HCT116 (cell line): ENCODE results near the gene SLC39A1. TPM values are rescaled to one million over a fixed set of nuclear protein-coding genes. Genes with fewer than 3 reads are reported as not detected.

ENCODE experiments used
- ATAC-seq: fragments of 200-7000 bp; cut with Tn5 transposase; 2 replicates; pipeline ENCODE4 v1.9.1; 2020; ENCODE audit warnings: mild to moderate bottlenecking, moderate library complexity
- BruUV-seq: library from RNA; stranded (reverse); fragments of 400-500 nt; replicated peaks from 2 replicates; lab custom pipeline; 2021; lab: Mats Ljungman, UMichigan
- CTCF ChIA-PET: fragments of 300-600 bp; sonication (Branson Sonifier 250); formaldehyde crosslinking; loops from one replicate; lab custom pipeline; 2021; ENCODE audit warnings: antibody characterized with exemption; lab: Charles Lee
- POLR2A ChIA-PET: fragments of 300-600, 350-600 bp; sonication (Branson Sonifier 250); formaldehyde crosslinking; loops from one replicate; lab custom pipeline; 2021; ENCODE audit warnings: antibody characterized with exemption; lab: Charles Lee
- RAD21 ChIA-PET, 2 experiments: fragments of 300-600 bp; sonication (Branson Sonifier 250); formaldehyde crosslinking; loops; one replicate each; lab custom pipeline; 2023; ENCODE audit warnings: low total read pairs in 2 of 2; ENCODE audit not compliant: uncharacterized antibody in 2 of 2, unreplicated experiment in 2 of 2, low non-redundant PET in 1 of 2; lab: Charles Lee
- DNase-seq: peaks from one replicate; pipeline ENCODE4 v3.0.0-alpha.2; 2010; ENCODE audit warnings: low read depth, low spot score
- H2AFZ ChIP-seq: fragments of 200-600 bp; shearing (Covaris generic), sonication (generic); 2 replicates; pipeline ENCODE4 v1.6.1; 2017; ENCODE audit warnings: low read depth, mixed run types, mixed read lengths, antibody characterized with exemption, low read length; ENCODE audit not compliant: poor library complexity, severe bottlenecking
- H3K27ac ChIP-seq: 2 replicates; pipeline ENCODE4 v1.5.1; 2012; ENCODE audit warnings: low read depth, low read length
- H3K27me3 ChIP-seq: fragments of 200-600 bp; sonication (generic); 2 replicates; pipeline ENCODE4 v1.6.1; 2016; ENCODE audit warnings: mixed run types, low read length, mixed read lengths; ENCODE audit not compliant: insufficient read depth
- H3K36me3 ChIP-seq, 2 experiments: fragments of 200-500 bp in 1 of 2; fragments of 200-600 bp in 1 of 2; sonication (Bioruptor generic) in 1 of 2; sonication (generic) in 1 of 2; 2 replicates each; pipeline versions ENCODE4 v1.5.1 to v1.6.1; 2014 to 2016; ENCODE audit warnings: low read length in 2 of 2, inconsistent platforms in 1 of 2, mixed read lengths in 1 of 2, mixed run types in 1 of 2; ENCODE audit not compliant: insufficient read depth in 2 of 2, control insufficient read depth in 1 of 2
- H3K4me1 ChIP-seq, 2 experiments: fragments of 200-600 bp in 1 of 2; sonication (generic) in 1 of 2; 2 replicates each; pipeline versions ENCODE4 v1.5.1 to v1.6.1; 2012 to 2017; ENCODE audit warnings: low read length in 2 of 2, inconsistent platforms in 1 of 2, mild to moderate bottlenecking in 1 of 2, mixed read lengths in 1 of 2, mixed run types in 1 of 2, moderate library complexity in 1 of 2; ENCODE audit not compliant: insufficient read depth in 2 of 2, control insufficient read depth in 1 of 2
- H3K4me2 ChIP-seq: fragments of 200-600 bp; sonication (generic); 2 replicates; pipeline ENCODE4 v1.6.1; 2017; ENCODE audit warnings: mixed run types, low read length, mixed read lengths
- H3K4me3 ChIP-seq, 2 experiments: fragments of 200-600 bp in 1 of 2; sonication (generic) in 1 of 2; replicated peaks in 1 of 2; 2 replicates each; pipeline ENCODE4 v1.5.1; 2011 to 2016; ENCODE audit warnings: low read length in 2 of 2, control low read depth in 1 of 2, low read depth in 1 of 2, mild to moderate bottlenecking in 1 of 2, mixed read lengths in 1 of 2, mixed run types in 1 of 2
- H3K79me2 ChIP-seq: fragments of 200-600 bp; sonication (generic); 2 replicates; pipeline ENCODE4 v1.6.1; 2017; ENCODE audit warnings: mild to moderate bottlenecking, mixed run types, low read length, moderate library complexity, mixed read lengths; ENCODE audit not compliant: insufficient read depth
- H3K9ac ChIP-seq: fragments of 200-600 bp; sonication (generic); 2 replicates; pipeline ENCODE4 v1.6.1; 2016; ENCODE audit warnings: low read length, mixed read lengths
- H3K9me2 ChIP-seq: fragments of 200-600 bp; sonication (generic), shearing (Covaris generic); 2 replicates; pipeline ENCODE4 v1.6.1; 2017; ENCODE audit warnings: mixed run types, mild to moderate bottlenecking, moderate library complexity; ENCODE audit not compliant: insufficient read depth
- H3K9me3 ChIP-seq, 2 experiments: fragments of 200-500 bp in 1 of 2; fragments of 200-600 bp in 1 of 2; sonication (Bioruptor generic) in 1 of 2; sonication (generic) in 1 of 2; 2 replicates each; pipeline ENCODE4 v1.6.1; 2014 to 2017; ENCODE audit warnings: low read length in 2 of 2, mixed read lengths in 2 of 2, inconsistent platforms in 1 of 2, low read depth in 1 of 2, mild to moderate bottlenecking in 1 of 2, mixed run types in 1 of 2, moderate library complexity in 1 of 2; ENCODE audit not compliant: control insufficient read depth in 1 of 2, insufficient read depth in 1 of 2
- H4K20me1 ChIP-seq: fragments of 200-600 bp; sonication (generic), shearing (Covaris generic); 2 replicates; pipeline ENCODE4 v1.6.1; 2017; ENCODE audit warnings: mixed run types, mild to moderate bottlenecking, moderate library complexity; ENCODE audit not compliant: insufficient read depth
- CBX3 ChIP-seq: IDR thresholded peaks from 2 replicates; pipeline ENCODE4 v1.6.1; 2012; ENCODE audit warnings: low read depth
- EGR1 ChIP-seq: IDR thresholded peaks from 2 replicates; pipeline ENCODE4 v1.6.1; 2012; ENCODE audit warnings: low read depth
- EZH2phosphoT487 ChIP-seq: fragments of 200-600 bp; IDR thresholded peaks from 2 replicates; pipeline ENCODE4 v1.6.1; 2018; ENCODE audit warnings: antibody characterized with exemption, borderline replicate concordance
- JUND ChIP-seq: IDR thresholded peaks from 2 replicates; pipeline ENCODE4 v1.6.1; 2012
- POLR2A ChIP-seq: IDR thresholded peaks from 2 replicates; pipeline ENCODE4 v1.7.0; 2011; ENCODE audit warnings: borderline replicate concordance; ENCODE audit not compliant: insufficient read depth, insufficient read length; ENCODE audit errors: extremely low read depth
- POLR2AphosphoS5 ChIP-seq: IDR thresholded peaks from 2 replicates; pipeline ENCODE4 v1.6.1; 2011; ENCODE audit warnings: mild to moderate bottlenecking, low read depth, low read length, moderate library complexity
- RAD21 ChIP-seq: IDR thresholded peaks from 2 replicates; pipeline ENCODE4 v1.6.1; 2012; ENCODE audit warnings: low read depth, mild to moderate bottlenecking
- SIN3A ChIP-seq: IDR thresholded peaks from 2 replicates; pipeline ENCODE4 v1.6.1; 2012; ENCODE audit warnings: low read depth
- SP1 ChIP-seq: IDR thresholded peaks from 2 replicates; pipeline ENCODE4 v1.6.1; 2012; ENCODE audit warnings: low read depth
- YY1 ChIP-seq: IDR thresholded peaks from 2 replicates; pipeline ENCODE4 v1.6.1; 2011; ENCODE audit warnings: low read length, low read depth, moderate library complexity, mild to moderate bottlenecking; ENCODE audit not compliant: insufficient replicate concordance; ENCODE audit errors: extremely low read depth
- ZFX ChIP-seq: fragments of 450-650 bp; IDR thresholded peaks from 2 replicates; pipeline ENCODE4 v1.6.1; 2017
- intact Hi-C: fragments of 100-400 bp; cut with micrococcal nuclease; formaldehyde crosslinking; loops from 2 replicates; pipeline ENCODE4 v1.10.0; 2022
- total RNA-seq: library from RNA; stranded (reverse); gene quantifications from one replicate; pipeline ENCODE4 v1.2.1, GENCODE V29; 2021; ENCODE audit not compliant: unreplicated experiment
- TF ChIP-seq, protein P1 (sequence below), 3 experiments: fragments of 200-600 bp in 1 of 3; sonication (generic) in 1 of 3; IDR thresholded peaks in 2 of 3; conservative IDR thresholded peaks in 1 of 3; 2 replicates each; pipeline ENCODE4 v1.5.1; 2012 to 2017; ENCODE audit warnings: low read depth in 2 of 3, low read length in 2 of 3, antibody characterized with exemption in 1 of 3, borderline replicate concordance in 1 of 3, control low read depth in 1 of 3, mild to moderate bottlenecking in 1 of 3, mixed read lengths in 1 of 3, mixed run types in 1 of 3, moderate library complexity in 1 of 3; ENCODE audit not compliant: insufficient read depth in 1 of 3
- TF ChIP-seq, protein P2 (sequence below): IDR thresholded peaks from 2 replicates; pipeline ENCODE4 v1.6.1; 2012

Gene SLC39A1
- total RNA-seq, 1 experiment from 2014 or later, result 51.5 TPM

DNA sequence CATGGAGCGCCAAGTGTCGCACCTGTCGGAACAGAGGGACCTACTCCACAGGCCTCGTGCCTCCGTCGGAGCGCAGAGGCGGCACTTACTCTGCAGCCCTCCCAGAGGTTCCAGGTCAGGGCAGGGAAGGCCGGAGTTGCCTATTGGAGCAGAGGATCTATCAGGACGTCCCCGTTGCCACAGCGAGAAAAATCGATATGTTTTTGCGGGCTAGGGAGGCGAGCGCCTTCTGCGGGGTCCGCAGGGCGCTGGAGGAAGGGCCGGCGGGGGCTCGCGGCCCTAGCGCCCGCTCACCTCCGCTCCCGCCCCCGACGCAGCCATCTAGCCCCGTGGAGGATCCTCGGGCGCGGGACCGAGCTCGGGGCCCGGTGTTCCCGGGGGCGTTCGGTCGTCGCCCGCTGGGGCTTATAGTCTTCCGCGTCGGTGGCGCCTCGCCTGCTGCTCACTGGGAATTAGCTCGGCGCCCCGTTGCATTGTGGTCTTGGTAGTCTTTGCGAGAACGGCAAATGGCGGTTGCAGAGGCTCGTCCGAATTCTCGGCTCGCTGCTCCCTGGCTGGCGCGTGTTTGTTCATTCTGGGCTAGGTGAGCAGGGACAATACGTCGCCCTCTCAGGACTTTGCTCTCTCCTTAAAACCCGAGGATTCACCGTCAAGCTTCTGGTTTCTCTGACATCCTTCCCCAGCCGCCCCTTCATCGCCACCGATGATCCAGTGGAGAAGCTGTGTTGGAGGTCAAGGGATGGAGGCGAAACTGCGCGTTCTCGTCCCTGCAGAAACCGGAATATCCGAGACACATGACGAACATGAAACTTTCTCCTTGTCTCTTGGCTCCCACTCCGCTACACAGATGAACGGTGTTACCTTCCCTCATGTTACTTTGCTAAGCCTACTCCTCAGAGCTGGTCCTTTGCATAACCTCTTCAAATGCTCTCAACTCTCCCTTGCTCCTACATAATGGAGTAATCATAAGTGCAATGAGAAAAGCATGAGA, 14.2 kb upstream of the SLC39A1 start, which contains the start of gene JTB:
TSS of gene JTB (minus strand) at position 425 of the 991 bp plus-strand sequence. CDS start at position 3, 422 bp downstream.
- ChIA-PET POLR2A (interaction anchor here (0.7 to 3.8 kb wide), 6 partner anchors 10 to 444 kb away, joined by 3 to 38 read pairs (median 11); partner anchors contain the start of genes CREB3L4, CRTC2, RAB13 and RPS27), CTCF (interaction anchor here (1.0 to 2.3 kb wide), 5 partner anchors 8 to 31 kb away, joined by 3 to 15 read pairs (median 5); partner anchors contain the start of genes CREB3L4, DENND4B, RAB13 and RPS27), RAD21 (interaction anchor here in 1 of 2 experiments (1.0 kb wide), 1 partner anchor 14 kb away, joined by 3 read pairs; the partner anchor contains the start of gene SLC39A1)
- H3K4me2 ChIP-seq, result peak within 1 kb of the TSS; percentile 99
- peak within 1 kb of the TSS; percentile 91 for H3K27ac ChIP-seq
- peak; percentile 48 for TF ChIP-seq POLR2A
- TF ChIP-seq, protein P1, sequence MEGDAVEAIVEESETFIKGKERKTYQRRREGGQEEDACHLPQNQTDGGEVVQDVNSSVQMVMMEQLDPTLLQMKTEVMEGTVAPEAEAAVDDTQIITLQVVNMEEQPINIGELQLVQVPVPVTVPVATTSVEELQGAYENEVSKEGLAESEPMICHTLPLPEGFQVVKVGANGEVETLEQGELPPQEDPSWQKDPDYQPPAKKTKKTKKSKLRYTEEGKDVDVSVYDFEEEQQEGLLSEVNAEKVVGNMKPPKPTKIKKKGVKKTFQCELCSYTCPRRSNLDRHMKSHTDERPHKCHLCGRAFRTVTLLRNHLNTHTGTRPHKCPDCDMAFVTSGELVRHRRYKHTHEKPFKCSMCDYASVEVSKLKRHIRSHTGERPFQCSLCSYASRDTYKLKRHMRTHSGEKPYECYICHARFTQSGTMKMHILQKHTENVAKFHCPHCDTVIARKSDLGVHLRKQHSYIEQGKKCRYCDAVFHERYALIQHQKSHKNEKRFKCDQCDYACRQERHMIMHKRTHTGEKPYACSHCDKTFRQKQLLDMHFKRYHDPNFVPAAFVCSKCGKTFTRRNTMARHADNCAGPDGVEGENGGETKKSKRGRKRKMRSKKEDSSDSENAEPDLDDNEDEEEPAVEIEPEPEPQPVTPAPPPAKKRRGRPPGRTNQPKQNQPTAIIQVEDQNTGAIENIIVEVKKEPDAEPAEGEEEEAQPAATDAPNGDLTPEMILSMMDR (IDR thresholded peaks at IDR 0.05 in 2 of 3, conservative IDR thresholded peaks at IDR 0.05 in 1 of 3; ENCODE audit: borderline replicate concordance in 1 of 3, insufficient read depth in 1 of 3, low read depth in 2 of 3, low read length in 2 of 3), result no peak
- peak; percentile 51 for TF ChIP-seq SIN3A
- peak; percentile 94 for TF ChIP-seq POLR2AphosphoS5
- TF ChIP-seq EGR1, result peak; percentile 78
- no peak for TF ChIP-seq RAD21
- peak; percentile 13; the same call in 1 of the 2 replicates for TF ChIP-seq SP1
- peak; percentile 93 for TF ChIP-seq YY1
- TF ChIP-seq JUND, result no peak
- peak; percentile 93 for TF ChIP-seq ZFX
- TF ChIP-seq CBX3, result peak; percentile 21; the same call in 1 of the 2 replicates
- TF ChIP-seq, protein P2, sequence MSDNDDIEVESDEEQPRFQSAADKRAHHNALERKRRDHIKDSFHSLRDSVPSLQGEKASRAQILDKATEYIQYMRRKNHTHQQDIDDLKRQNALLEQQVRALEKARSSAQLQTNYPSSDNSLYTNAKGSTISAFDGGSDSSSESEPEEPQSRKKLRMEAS, result 0 out of 2 replicates have a peak, but pooled peaks have one; percentile 66
- no peak for TF ChIP-seq EZH2phosphoT487
- H3K4me3 ChIP-seq, result peak within 1 kb of the TSS; percentile 81 to 100
- intact Hi-C loops, result no loop called here
- DNase-seq (no peak), ATAC-seq (peak; percentile 91)
- no peaks in the 10 kb centered on the region for H3K9me3 ChIP-seq
- peak within 1 kb of the TSS; percentile 99 for H2AFZ ChIP-seq
- peaks cover 11 to 29% of the 10 kb centered on the region in 2 experiments; a peak in 3 of 4 replicates for H3K36me3 ChIP-seq
- no peaks in the 10 kb centered on the region for H3K9me2 ChIP-seq
- H4K20me1 ChIP-seq, result no peaks in the 10 kb centered on the region
- H3K9ac ChIP-seq, result peak within 1 kb of the TSS; percentile 97
- H3K4me1 ChIP-seq, result peaks cover 0 to 14% of the 10 kb centered on the region in 2 experiments; a peak in 2 of 4 replicates
- BruUV-seq, result TSS peak; percentile 91
- no peaks in the 10 kb centered on the region for H3K27me3 ChIP-seq
- peaks cover 20% of the 10 kb centered on the region for H3K79me2 ChIP-seq
